Neutrophil (primary cell): Measurements from ENCODE around the gene TMEM125.

Experiments
- H3K27ac ChIP-seq: fragments of 200-600 bp; sonication (generic); 2 replicates; pipeline ENCODE4 v1.5.1; 2016; ENCODE audit warnings: mild to moderate bottlenecking, moderate library complexity
- H3K27me3 ChIP-seq: fragments of 200-600 bp; sonication (generic); 2 replicates; pipeline ENCODE4 v1.6.0; 2016; ENCODE audit warnings: mild to moderate bottlenecking
- H3K36me3 ChIP-seq: fragments of 200-600 bp; sonication (generic); 2 replicates; pipeline ENCODE4 v1.5.1; 2017
- H3K4me1 ChIP-seq, 2 experiments: fragments of 200-600 bp in 1 of 2; sonication (generic) in 1 of 2; 1 replicate in 1 of 2; 2 replicates in 1 of 2; pipeline versions ENCODE4 v1.5.1 to v1.6.1; 2013 to 2016; ENCODE audit warnings: low read depth in 1 of 2, low read length in 1 of 2, mild to moderate bottlenecking in 1 of 2, moderate library complexity in 1 of 2; ENCODE audit not compliant: control insufficient read depth in 1 of 2, insufficient read depth in 1 of 2
- H3K4me3 ChIP-seq, 2 experiments: fragments of 200-600 bp in 1 of 2; sonication (generic) in 1 of 2; 1 replicate in 1 of 2; 2 replicates in 1 of 2; pipeline ENCODE4 v1.5.1; 2013 to 2016; ENCODE audit warnings: low read depth in 1 of 2, low read length in 1 of 2, mild to moderate bottlenecking in 1 of 2, moderate library complexity in 1 of 2
- H3K9me3 ChIP-seq: fragments of 200-600 bp; sonication (generic); 2 replicates; pipeline ENCODE4 v1.5.1; 2016
- TF ChIP-seq, protein P1 (sequence below): fragments of 200-600 bp; sonication (generic); IDR thresholded peaks from 2 replicates; pipeline ENCODE4 v1.5.1; 2016; ENCODE audit warnings: antibody characterized with exemption

TMEM125 gene

DNA sequence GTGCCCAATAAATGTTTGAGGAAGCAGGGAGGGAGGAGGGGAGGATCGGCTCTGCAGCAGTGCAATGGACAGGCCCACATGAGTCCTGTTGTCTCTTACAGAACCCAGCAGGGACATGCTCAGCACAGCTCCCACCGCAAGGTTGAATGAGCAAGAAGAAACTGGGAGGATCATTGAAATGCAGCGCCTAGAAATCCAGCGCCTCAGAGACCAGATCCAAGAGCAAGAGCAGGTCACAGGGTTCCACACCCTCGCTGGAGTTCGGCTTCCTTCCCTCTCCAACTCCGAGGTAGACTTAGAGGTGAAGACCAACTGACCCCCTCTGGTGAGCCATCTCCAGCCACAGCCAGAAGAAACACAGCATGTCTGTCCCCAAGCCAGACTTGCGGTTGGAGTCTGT lies 15.9 kb upstream of the TMEM125 start:
- H3K27me3 ChIP-seq: no peaks in the 10 kb centered on the region
- no peaks in the 10 kb centered on the region for H3K4me1 ChIP-seq
- no peak overlapping the region for H3K27ac ChIP-seq
- no peaks in the 10 kb centered on the region for H3K36me3 ChIP-seq
- no peak overlapping the region for H3K4me3 ChIP-seq
- TF ChIP-seq, protein P1, sequence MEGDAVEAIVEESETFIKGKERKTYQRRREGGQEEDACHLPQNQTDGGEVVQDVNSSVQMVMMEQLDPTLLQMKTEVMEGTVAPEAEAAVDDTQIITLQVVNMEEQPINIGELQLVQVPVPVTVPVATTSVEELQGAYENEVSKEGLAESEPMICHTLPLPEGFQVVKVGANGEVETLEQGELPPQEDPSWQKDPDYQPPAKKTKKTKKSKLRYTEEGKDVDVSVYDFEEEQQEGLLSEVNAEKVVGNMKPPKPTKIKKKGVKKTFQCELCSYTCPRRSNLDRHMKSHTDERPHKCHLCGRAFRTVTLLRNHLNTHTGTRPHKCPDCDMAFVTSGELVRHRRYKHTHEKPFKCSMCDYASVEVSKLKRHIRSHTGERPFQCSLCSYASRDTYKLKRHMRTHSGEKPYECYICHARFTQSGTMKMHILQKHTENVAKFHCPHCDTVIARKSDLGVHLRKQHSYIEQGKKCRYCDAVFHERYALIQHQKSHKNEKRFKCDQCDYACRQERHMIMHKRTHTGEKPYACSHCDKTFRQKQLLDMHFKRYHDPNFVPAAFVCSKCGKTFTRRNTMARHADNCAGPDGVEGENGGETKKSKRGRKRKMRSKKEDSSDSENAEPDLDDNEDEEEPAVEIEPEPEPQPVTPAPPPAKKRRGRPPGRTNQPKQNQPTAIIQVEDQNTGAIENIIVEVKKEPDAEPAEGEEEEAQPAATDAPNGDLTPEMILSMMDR: no peak
- no peaks in the 10 kb centered on the region for H3K9me3 ChIP-seq

DNA sequence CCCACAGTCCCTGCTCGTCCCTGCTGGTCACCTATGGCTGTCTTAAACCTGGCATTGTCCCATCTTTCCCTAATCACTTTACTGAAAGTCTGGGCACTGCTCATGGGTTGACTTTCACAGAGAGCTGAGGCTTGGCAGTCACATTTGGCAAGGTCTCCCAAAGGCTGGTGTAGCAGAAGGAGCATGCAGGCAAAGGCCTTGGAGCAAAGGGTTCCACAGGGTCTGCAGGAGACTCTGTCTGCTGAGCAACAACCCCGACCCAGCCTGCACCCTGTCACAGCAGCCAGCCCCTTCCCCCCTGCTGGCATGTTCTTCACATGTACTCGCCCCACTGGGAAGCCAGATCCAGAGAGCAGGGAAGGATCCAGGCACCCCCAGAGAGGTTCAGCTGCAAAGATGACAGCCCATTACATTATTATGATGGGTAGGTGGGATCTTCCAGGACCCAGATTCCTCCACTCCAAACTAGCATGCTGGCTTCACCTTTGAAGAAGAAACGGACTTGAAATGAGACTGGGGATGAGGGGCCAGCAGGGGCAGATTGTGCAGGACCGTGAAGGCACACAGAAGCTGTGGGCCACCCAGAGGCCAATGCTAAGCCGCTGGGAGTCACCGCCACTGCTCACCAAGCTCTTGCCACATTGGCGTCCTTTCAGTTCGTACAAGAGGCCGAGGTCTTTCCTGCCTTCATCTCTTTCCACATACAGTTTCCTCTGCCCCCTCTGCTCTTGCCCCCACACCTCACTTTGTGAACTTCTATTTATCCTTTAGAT lies 14.2 kb upstream of the TMEM125 start:
- no peaks in the 10 kb centered on the region for H3K4me1 ChIP-seq
- no peak overlapping the region for H3K4me3 ChIP-seq
- H3K36me3 ChIP-seq: no peaks in the 10 kb centered on the region
- H3K9me3 ChIP-seq: no peaks in the 10 kb centered on the region
- TF ChIP-seq, protein P1: no peak
- no peaks in the 10 kb centered on the region for H3K27me3 ChIP-seq
- no peak overlapping the region for H3K27ac ChIP-seq

DNA sequence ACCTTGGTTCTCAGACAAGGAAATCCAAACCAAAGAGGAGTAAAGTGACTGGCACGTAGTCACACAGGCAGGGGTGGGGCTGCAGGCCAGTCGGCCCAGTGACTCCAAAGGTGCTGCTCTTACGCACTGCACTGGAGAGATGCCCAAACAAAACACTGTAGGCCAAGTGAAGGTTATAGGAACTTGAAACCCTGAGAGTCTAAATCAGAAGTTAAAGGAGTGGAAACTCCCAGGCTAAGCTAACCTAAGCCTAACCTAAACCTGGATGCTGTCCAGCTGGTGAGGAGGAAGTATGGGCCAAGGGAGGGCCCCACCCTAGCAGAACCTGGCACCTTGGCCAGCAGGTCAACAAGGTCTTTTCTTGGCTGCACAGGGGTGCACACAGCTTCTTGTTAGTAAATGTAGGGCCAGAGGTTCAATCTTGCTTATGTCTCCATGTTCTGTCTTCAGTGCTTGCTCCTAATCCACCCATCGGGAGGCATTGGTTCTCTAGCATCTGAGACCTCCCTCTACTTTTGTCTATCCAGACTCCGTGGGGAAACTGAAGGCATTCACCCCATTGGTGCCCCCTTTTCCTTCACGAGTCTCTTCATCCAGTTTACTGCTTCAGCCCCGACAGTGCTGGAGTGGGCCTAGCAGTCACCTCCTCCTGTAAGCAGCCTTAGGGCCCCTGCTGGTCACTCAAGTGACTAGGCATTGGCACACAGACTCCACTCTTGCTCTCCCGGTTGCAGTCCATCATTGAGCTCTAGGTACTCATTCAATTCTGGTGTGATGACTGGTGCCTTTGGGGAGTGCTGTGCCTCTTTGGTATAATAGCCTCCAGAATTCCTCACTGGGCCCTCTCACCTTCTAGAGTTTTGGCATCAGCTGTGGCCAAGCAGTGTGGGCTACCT lies 12.9 kb upstream of the TMEM125 start:
- H3K4me1 ChIP-seq: no peaks in the 10 kb centered on the region
- no peak overlapping the region for H3K27ac ChIP-seq
- H3K27me3 ChIP-seq: no peaks in the 10 kb centered on the region
- no peaks in the 10 kb centered on the region for H3K36me3 ChIP-seq
- TF ChIP-seq, protein P1: no peak
- no peak overlapping the region for H3K4me3 ChIP-seq
- no peaks in the 10 kb centered on the region for H3K9me3 ChIP-seq

DNA sequence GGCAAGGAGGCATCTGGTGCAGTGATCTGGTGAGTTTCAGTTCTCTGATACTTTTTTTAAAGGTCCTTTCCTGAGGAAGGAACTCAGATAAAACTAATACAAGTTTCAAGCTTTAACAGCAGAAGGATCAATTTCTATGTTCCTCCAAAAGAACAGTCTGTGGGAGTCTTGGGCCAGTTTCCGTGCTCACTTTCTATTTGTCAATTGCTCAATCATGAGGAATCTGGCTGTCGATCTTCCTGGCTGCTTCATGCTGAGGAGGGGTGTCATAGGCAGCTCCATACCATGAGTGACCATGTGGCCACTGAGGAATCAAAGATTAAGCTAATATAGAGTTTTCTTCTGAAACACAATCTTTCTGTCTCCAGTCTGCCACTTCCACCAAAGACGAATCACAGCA lies 11.4 kb upstream of the TMEM125 start:
- H3K4me3 ChIP-seq: no peak overlapping the region
- H3K4me1 ChIP-seq: no peaks in the 10 kb centered on the region
- TF ChIP-seq, protein P1: no peak
- no peak overlapping the region for H3K27ac ChIP-seq
- H3K27me3 ChIP-seq: no peaks in the 10 kb centered on the region
- no peaks in the 10 kb centered on the region for H3K36me3 ChIP-seq
- no peaks in the 10 kb centered on the region for H3K9me3 ChIP-seq

DNA sequence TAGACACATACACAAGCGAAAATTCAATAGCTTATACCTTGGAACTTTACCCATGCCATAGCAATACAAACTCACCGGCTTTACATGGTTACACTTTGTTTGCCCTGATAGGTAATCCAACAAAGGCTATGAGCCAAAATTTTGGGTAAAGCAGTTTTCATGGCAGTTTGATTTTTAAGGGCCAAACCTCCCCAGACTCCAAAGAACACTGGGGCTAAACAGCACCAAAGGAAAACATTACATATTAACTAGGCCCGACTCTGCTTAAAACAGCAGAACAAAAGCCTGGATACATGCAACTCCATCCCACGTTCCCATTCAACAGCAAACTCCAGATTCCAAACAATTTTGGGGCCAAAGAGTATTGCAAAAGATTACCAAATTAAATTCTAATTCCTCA lies 4.4 kb upstream of the TMEM125 start:
- Histone ChIP-seq H3K4me1 (peaks cover 2% of the 10 kb centered on the region in 2 experiments), H3K27ac (no peak overlapping the region), H3K9me3 (no peaks in the 10 kb centered on the region), H3K27me3 (no peaks in the 10 kb centered on the region), H3K4me3 (no peak overlapping the region), H3K36me3 (no peaks in the 10 kb centered on the region)
- TF ChIP-seq, protein P1: no peak
